ENCODE measurements around the gene B3GLCT.
"Not testable (repeated sequence)": the region's sequence is repeated elsewhere in the genome, so short reads cannot be mapped to it uniquely, and the experiment has no call there.

B3GLCT gene

GRCh38 chr13:31182987-31183386 lies 16.8 kb upstream of the B3GLCT start:
- DNase-seq (ENCODE audit: low read depth in 2 of 2, low spot score in 1 of 2), result no peak

- DNase-seq (ENCODE audit: low read depth in 2 of 2, low spot score in 1 of 2), result no peak
Measured at GRCh38 chr13:31184451-31184850, 15.3 kb upstream of the B3GLCT start.

GRCh38 chr13:31184981-31185645 lies 14.7 kb upstream of the B3GLCT start:
- DNase-seq (ENCODE audit: low read depth in 2 of 2, low spot score in 1 of 2), result no peak

GRCh38 chr13:31191748-31192147 lies 8.0 kb upstream of the B3GLCT start:
- DNase-seq (ENCODE audit: low read depth in 2 of 2, low spot score in 1 of 2), result no peak

GRCh38 chr13:31192306-31192705 lies 7.5 kb upstream of the B3GLCT start:
- DNase-seq (ENCODE audit: low read depth in 2 of 2, low spot score in 1 of 2), result no peak

GRCh38 chr13:31195616-31196015 lies 4.2 kb upstream of the B3GLCT start:
- no peak for DNase-seq (ENCODE audit: low read depth in 2 of 2, low spot score in 1 of 2)

- no peak for DNase-seq (ENCODE audit: low read depth in 2 of 2, low spot score in 1 of 2)
Measured at GRCh38 chr13:31196992-31197391, 2.8 kb upstream of the B3GLCT start.

- no peak for DNase-seq (ENCODE audit: low read depth in 2 of 2, low spot score in 1 of 2)
Measured at GRCh38 chr13:31198519-31198918, 1.3 kb upstream of the B3GLCT start.

- peak in 1 of 2 donors; percentile 23 for DNase-seq (ENCODE audit: low read depth in 2 of 2, low spot score in 1 of 2)
Measured at GRCh38 chr13:31199527-31199848, 287 bp upstream of the B3GLCT start.

- DNase-seq (ENCODE audit: low read depth in 2 of 2, low spot score in 1 of 2), result peak in 1 of 2 donors; percentile 8
Measured at GRCh38 chr13:31200637-31200971, 829 bp downstream of the B3GLCT start.

- no peak for DNase-seq (ENCODE audit: low read depth in 2 of 2, low spot score in 1 of 2)
Measured at GRCh38 chr13:31201341-31202031, 1.7 kb downstream of the B3GLCT start.

- DNase-seq (ENCODE audit: low read depth in 2 of 2, low spot score in 1 of 2), result no peak
Measured at GRCh38 chr13:31204592-31204991, 4.8 kb downstream of the B3GLCT start.

- DNase-seq (ENCODE audit: low read depth in 2 of 2, low spot score in 1 of 2), result no peak
Measured at GRCh38 chr13:31207661-31208552, 8.1 kb downstream of the B3GLCT start.

- no peak for DNase-seq (ENCODE audit: low read depth in 2 of 2, low spot score in 1 of 2)
Measured at GRCh38 chr13:31208559-31209122, 8.9 kb downstream of the B3GLCT start.

- DNase-seq (ENCODE audit: low read depth in 2 of 2, low spot score in 1 of 2), result no peak
Measured at GRCh38 chr13:31209172-31209840, 9.5 kb downstream of the B3GLCT start.

- no peak for DNase-seq (ENCODE audit: low read depth in 2 of 2, low spot score in 1 of 2)
Measured at GRCh38 chr13:31209841-31210210, 10.1 kb downstream of the B3GLCT start.

- DNase-seq (ENCODE audit: low read depth in 2 of 2, low spot score in 1 of 2), result no peak
Measured at GRCh38 chr13:31213651-31214289, 14.0 kb downstream of the B3GLCT start.

- DNase-seq (ENCODE audit: low read depth in 2 of 2, low spot score in 1 of 2), result no peak
Measured at GRCh38 chr13:31214435-31214834, 14.7 kb downstream of the B3GLCT start.

- not testable (repeated sequence) for DNase-seq (ENCODE audit: low read depth in 2 of 2, low spot score in 1 of 2)
Measured at GRCh38 chr13:31216916-31217315, 17.1 kb downstream of the B3GLCT start.

- DNase-seq (ENCODE audit: low read depth in 2 of 2, low spot score in 1 of 2), result no peak
Measured at GRCh38 chr13:31219909-31220598, 20.3 kb downstream of the B3GLCT start.

All from stimulated activated CD8-positive, alpha-beta memory T cell treated with anti-CD3 and anti-CD28 coated beads, Interleukin-4, amount 100 ng/mL, for 4 hours (primary cell).